ENCODE measurements around the gene ADAM11. TPM values are rescaled to one million over a fixed set of nuclear protein-coding genes. Genes with fewer than 3 reads are reported as not detected.

The ADAM11 gene
- total and polyA plus RNA-seq, 2 of the 13 experiments (the other 11 are each of a cell fraction or from before 2014, with no cell fraction given): 0.38 to 0.91 TPM

DNA sequence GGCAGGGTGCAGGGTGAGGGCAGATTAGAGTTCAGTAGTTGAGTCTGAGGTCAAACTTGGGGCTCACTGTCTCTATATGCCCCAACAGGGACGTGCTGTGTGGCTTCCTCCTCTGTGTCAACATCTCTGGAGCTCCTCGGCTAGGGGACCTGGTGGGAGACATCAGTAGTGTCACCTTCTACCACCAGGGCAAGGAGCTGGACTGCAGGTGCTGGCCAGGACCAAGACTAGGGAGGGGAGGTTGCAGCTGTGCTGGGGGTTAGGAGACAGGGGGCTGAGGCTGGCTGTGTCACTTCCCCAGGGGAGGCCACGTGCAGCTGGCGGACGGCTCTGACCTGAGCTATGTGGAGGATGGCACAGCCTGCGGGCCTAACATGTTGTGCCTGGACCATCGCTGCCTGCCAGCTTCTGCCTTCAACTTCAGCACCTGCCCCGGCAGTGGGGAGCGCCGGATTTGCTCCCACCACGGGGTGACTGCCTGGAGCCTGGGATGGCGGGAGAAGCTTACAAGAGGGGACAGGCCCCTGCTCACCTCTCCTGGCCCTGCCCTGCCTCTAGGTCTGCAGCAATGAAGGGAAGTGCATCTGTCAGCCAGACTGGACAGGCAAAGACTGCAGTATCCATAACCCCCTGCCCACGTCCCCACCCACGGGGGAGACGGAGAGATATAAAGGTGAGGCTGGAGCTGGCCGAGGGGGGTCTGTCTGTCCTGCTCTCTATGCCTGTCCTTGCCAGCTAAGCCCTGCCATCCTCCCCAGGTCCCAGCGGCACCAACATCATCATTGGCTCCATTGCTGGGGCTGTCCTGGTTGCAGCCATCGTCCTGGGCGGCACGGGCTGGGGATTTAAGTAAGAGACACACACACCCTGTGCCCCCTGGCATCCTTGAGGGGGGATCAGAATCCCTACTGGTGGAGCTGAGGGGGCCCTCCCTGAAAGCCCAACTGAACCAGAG lies 18.9 kb downstream of the ADAM11 start:
- Histone ChIP-seq H4K20me1 (ENCODE audit: insufficient read depth, low read length) (no peaks in the 10 kb centered on the region), H3K9ac (ENCODE audit: insufficient read depth, low read depth, low read length) (no peak overlapping the region), H3K27ac (ENCODE audit: extremely low read length, insufficient read depth, low read length) (no peak overlapping the region), H3K4me1 (ENCODE audit: insufficient read depth, low read length) (peaks cover 58% of the 10 kb centered on the region), H3K79me2 (ENCODE audit: insufficient read depth, low read length) (no peaks in the 10 kb centered on the region), H3K9me3 (ENCODE audit: low read length) (no peaks in the 10 kb centered on the region), H3K4me2 (ENCODE audit: low read depth, low read length) (no peak overlapping the region), H3K27me3 (ENCODE audit: control insufficient read depth in 1 of 2, insufficient read depth in 2 of 2, low read length in 2 of 2) (peaks cover 5 to 44% of the 10 kb centered on the region in 2 experiments; a peak in 4 of 5 replicates), H2AFZ (ENCODE audit: low read length) (no peak overlapping the region), H3K36me3 (replicated peaks in 1 of 2; ENCODE audit: control insufficient read depth in 1 of 2, insufficient read depth in 2 of 2, low read length in 2 of 2) (no peaks in the 10 kb centered on the region), H3K4me3 (replicated peaks in 1 of 3; ENCODE audit: insufficient read depth in 1 of 3, low read depth in 2 of 3, low read length in 3 of 3) (no peak overlapping the region)
- TF ChIP-seq ZNF768 (CRISPR knock-in tag; IDR thresholded peaks at IDR 0.05) (peak; percentile 91), GABPB1 (CRISPR knock-in tag; IDR thresholded peaks at IDR 0.05) (peak; percentile 12; the same call in 1 of the 2 replicates), ATM (IDR thresholded peaks at IDR 0.05; ENCODE audit: borderline replicate concordance) (no peak)
- intact Hi-C loops (cut with micrococcal nuclease; ENCODE audit: unreplicated experiment): loop anchor here (5.0 kb wide), 1 partner anchor 245 kb away; no protein-coding TSS in a partner anchor
- CTCF ChIA-PET (ENCODE audit: low intra/inter-chr PET ratio, low total read pairs): interaction anchor here (3.7 kb wide), 1 partner anchor 87 kb away, joined by 45 read pairs; no protein-coding TSS in a partner anchor
- in situ Hi-C loops (cut with HindIII; ENCODE audit: extremely low pct_ligation_motif_present, low pct_unique_long_range_greater_than_20kb): loop anchor here (5.0 to 25.0 kb wide), 2 partner anchors 90 to 235 kb away; no protein-coding TSS in a partner anchor
- FAIRE-seq: no peak
- 54% methylated on average over 16 of the region's 20 CpGs for WGBS (ENCODE audit: low lambda C conversion rate)
- POLR2A ChIA-PET: interaction anchor here (0.6 kb wide), 1 partner anchor 90 kb away, joined by 3 read pairs; no protein-coding TSS in a partner anchor
- DNase-seq (ENCODE audit: low spot score): no peak
- ATAC-seq: no peak
- BruUV-seq (replicated peaks): no TSS peak

DNA sequence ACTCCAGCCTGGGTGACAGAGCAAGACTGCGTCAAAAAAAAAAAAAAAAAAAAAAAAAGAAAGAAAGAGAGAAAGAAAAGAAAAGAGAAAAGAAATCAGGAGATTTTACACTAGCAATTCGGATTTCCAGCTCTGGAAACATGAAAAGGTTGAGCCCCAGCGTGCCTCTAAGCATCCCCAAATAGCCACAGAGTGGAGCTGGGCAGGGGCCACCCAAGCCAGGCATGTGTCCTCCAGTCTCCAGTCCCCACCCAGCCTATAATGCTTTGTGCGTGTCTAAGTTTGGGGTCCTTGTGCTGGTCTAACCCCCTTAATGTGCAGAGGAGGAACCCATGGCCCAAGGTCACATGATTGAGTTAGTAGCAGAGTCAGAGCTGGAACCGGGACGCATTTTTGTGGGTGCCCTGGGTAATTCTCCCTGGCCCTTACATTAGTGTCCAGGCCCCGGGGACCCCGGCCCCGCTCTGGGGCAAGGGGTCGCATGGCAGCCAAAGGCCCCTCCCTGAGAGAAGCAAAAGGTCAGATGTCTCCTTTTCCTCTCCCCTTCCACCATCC lies 19.9 kb downstream of the ADAM11 start:
- no peaks in the 10 kb centered on the region for H3K36me3 ChIP-seq (replicated peaks in 1 of 2; ENCODE audit: control insufficient read depth in 1 of 2, insufficient read depth in 2 of 2, low read length in 2 of 2)
- 19% methylated on average over 8 of the region's 10 CpGs for WGBS (ENCODE audit: low lambda C conversion rate)
- no peaks in the 10 kb centered on the region for H4K20me1 ChIP-seq (ENCODE audit: insufficient read depth, low read length)
- CTCF ChIA-PET (ENCODE audit: low intra/inter-chr PET ratio, low total read pairs): interaction anchor here (1.1 to 3.7 kb wide), 3 partner anchors 53 to 100 kb away, joined by 4 to 45 read pairs (median 13); no protein-coding TSS in a partner anchor
- intact Hi-C loops (cut with micrococcal nuclease; ENCODE audit: unreplicated experiment): loop anchor here (1.0 to 5.0 kb wide), 2 partner anchors 87 to 244 kb away; no protein-coding TSS in a partner anchor
- no peak overlapping the region for H2AFZ ChIP-seq (ENCODE audit: low read length)
- H3K27me3 ChIP-seq (ENCODE audit: control insufficient read depth in 1 of 2, insufficient read depth in 2 of 2, low read length in 2 of 2): peaks cover 3 to 41% of the 10 kb centered on the region in 2 experiments; a peak in 3 of 5 replicates
- in situ Hi-C loops (cut with HindIII; ENCODE audit: extremely low pct_ligation_motif_present, low pct_unique_long_range_greater_than_20kb): loop anchor here (5.0 to 25.0 kb wide), 2 partner anchors 89 to 234 kb away; no protein-coding TSS in a partner anchor
- no peak for DNase-seq (ENCODE audit: low spot score)
- peak overlapping the region; percentile 98 for H3K4me2 ChIP-seq (ENCODE audit: low read depth, low read length)
- no peak for ATAC-seq
- POLR2A ChIA-PET: interaction anchor here (0.7 kb wide), 1 partner anchor 47 kb away, joined by 4 read pairs; no protein-coding TSS in a partner anchor
- 0 out of 2 replicates have a peak overlapping the region, but pooled peaks have one; percentile 31 for H3K9ac ChIP-seq (ENCODE audit: insufficient read depth, low read depth, low read length)
- peak overlapping the region; percentile 50 to 81 (median 52); a peak in 4 of 6 replicates for H3K4me3 ChIP-seq (replicated peaks in 1 of 3; ENCODE audit: insufficient read depth in 1 of 3, low read depth in 2 of 3, low read length in 3 of 3)
- H3K9me3 ChIP-seq (ENCODE audit: low read length): no peaks in the 10 kb centered on the region
- FAIRE-seq: no peak
- H3K4me1 ChIP-seq (ENCODE audit: insufficient read depth, low read length): peaks cover 62% of the 10 kb centered on the region
- no TSS peak for BruUV-seq (replicated peaks)
- H3K79me2 ChIP-seq (ENCODE audit: insufficient read depth, low read length): no peaks in the 10 kb centered on the region
- H3K27ac ChIP-seq (ENCODE audit: extremely low read length, insufficient read depth, low read length): no peak overlapping the region
- 0 out of 2 replicates have a peak, but pooled peaks have one; percentile 13 for TF ChIP-seq ZNF598 (CRISPR knock-in tag; IDR thresholded peaks at IDR 0.05; ENCODE audit: borderline replicate concordance)
- TF ChIP-seq, protein P1, sequence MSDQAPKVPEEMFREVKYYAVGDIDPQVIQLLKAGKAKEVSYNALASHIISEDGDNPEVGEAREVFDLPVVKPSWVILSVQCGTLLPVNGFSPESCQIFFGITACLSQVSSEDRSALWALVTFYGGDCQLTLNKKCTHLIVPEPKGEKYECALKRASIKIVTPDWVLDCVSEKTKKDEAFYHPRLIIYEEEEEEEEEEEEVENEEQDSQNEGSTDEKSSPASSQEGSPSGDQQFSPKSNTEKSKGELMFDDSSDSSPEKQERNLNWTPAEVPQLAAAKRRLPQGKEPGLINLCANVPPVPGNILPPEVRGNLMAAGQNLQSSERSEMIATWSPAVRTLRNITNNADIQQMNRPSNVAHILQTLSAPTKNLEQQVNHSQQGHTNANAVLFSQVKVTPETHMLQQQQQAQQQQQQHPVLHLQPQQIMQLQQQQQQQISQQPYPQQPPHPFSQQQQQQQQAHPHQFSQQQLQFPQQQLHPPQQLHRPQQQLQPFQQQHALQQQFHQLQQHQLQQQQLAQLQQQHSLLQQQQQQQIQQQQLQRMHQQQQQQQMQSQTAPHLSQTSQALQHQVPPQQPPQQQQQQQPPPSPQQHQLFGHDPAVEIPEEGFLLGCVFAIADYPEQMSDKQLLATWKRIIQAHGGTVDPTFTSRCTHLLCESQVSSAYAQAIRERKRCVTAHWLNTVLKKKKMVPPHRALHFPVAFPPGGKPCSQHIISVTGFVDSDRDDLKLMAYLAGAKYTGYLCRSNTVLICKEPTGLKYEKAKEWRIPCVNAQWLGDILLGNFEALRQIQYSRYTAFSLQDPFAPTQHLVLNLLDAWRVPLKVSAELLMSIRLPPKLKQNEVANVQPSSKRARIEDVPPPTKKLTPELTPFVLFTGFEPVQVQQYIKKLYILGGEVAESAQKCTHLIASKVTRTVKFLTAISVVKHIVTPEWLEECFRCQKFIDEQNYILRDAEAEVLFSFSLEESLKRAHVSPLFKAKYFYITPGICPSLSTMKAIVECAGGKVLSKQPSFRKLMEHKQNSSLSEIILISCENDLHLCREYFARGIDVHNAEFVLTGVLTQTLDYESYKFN (CRISPR knock-in tag; conservative IDR thresholded peaks at IDR 0.05): 0 out of 2 replicates have a peak, but pooled peaks have one; percentile 7
- TF ChIP-seq, protein P2, sequence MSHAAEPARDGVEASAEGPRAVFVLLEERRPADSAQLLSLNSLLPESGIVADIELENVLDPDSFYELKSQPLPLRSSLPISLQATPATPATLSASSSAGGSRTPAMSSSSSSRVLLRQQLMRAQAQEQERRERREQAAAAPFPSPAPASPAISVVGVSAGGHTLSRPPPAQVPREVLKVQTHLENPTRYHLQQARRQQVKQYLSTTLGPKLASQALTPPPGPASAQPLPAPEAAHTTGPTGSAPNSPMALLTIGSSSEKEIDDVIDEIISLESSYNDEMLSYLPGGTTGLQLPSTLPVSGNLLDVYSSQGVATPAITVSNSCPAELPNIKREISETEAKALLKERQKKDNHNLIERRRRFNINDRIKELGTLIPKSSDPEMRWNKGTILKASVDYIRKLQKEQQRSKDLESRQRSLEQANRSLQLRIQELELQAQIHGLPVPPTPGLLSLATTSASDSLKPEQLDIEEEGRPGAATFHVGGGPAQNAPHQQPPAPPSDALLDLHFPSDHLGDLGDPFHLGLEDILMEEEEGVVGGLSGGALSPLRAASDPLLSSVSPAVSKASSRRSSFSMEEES (CRISPR knock-in tag; IDR thresholded peaks at IDR 0.05): no peak
- TF ChIP-seq ZNF496 (CRISPR knock-in tag; IDR thresholded peaks at IDR 0.05; ENCODE audit: insufficient replicate concordance): no peak
